ENCODE data around the gene WSCD2. TPM values are rescaled to one million over a fixed set of nuclear protein-coding genes. Genes with fewer than 3 reads are reported as not detected.

Gene WSCD2
- total and polyA plus RNA-seq, 2 of the 4 experiments (the other 2 are of a cell fraction), result not detected

- Histone ChIP-seq H3K14ac (replicated peaks; ENCODE audit: low read depth, low read length) (no peak overlapping the region), H3K9me1 (ENCODE audit: insufficient read depth, low read length) (no peaks in the 10 kb centered on the region), H4K5ac (ENCODE audit: low read depth, low read length) (no peak overlapping the region), H4K91ac (ENCODE audit: insufficient read depth, low read depth, low read length) (no peak overlapping the region), H2AFZ (replicated peaks; ENCODE audit: low read length, poor library complexity) (no peak overlapping the region), H3K4me1 (ENCODE audit: control insufficient read depth, insufficient read depth, low read length) (no peaks in the 10 kb centered on the region), H4K8ac (ENCODE audit: low read depth in 2 of 2, low read length in 2 of 2) (no peak overlapping the region), H3K4me3 (ENCODE audit: insufficient read depth, low read depth, low read length) (no peak overlapping the region), H4K20me1 (ENCODE audit: insufficient read depth, low read length) (no peaks in the 10 kb centered on the region), H3K27ac (ENCODE audit: insufficient read depth, low read length) (no peak overlapping the region), H3K56ac (ENCODE audit: extremely low read depth, insufficient read depth, low read length) (no peak overlapping the region), H3K18ac (ENCODE audit: low read depth, low read length) (no peak overlapping the region), H3K4ac (ENCODE audit: low read depth, low read length) (no peak overlapping the region), H3K4me2 (ENCODE audit: low read depth, low read length) (no peak overlapping the region), H3K9ac (ENCODE audit: low read depth, low read length) (no peak overlapping the region), H2AK5ac (ENCODE audit: low read depth, low read length) (no peak overlapping the region), H2BK20ac (ENCODE audit: low read depth, low read length) (no peak overlapping the region), H2BK5ac (ENCODE audit: low read depth, low read length, poor library complexity, severe bottlenecking) (no peak overlapping the region), H3K79me1 (ENCODE audit: low read depth in 1 of 2, low read length in 2 of 2) (no peaks in the 10 kb centered on the region), H3K23ac (ENCODE audit: low read depth, low read length) (no peak overlapping the region), H2AK9ac (replicated peaks; ENCODE audit: low read depth, low read length, poor library complexity) (no peak overlapping the region), H2BK15ac (ENCODE audit: low read depth, low read length) (no peak overlapping the region), H3K27me3 (ENCODE audit: control insufficient read depth, insufficient read depth, low read length) (no peaks in the 10 kb centered on the region), H2BK120ac (ENCODE audit: low read depth, low read length) (no peak overlapping the region), H3K36me3 (ENCODE audit: control insufficient read depth, insufficient read depth, low read length) (no peaks in the 10 kb centered on the region), H3K9me3 (ENCODE audit: control insufficient read depth, insufficient read depth, low read length) (no peaks in the 10 kb centered on the region)
- 87% methylated on average over 3 of the region's 8 CpGs; no CpG with 5 or more reads in 1 of the 2 experiments for WGBS, 2 experiments (ENCODE audit: extremely low coverage in 2 of 2, insufficient read length in 1 of 2)
- dilution Hi-C loops (cut with HindIII; ENCODE audit: low sequenced_read_pairs, unreplicated experiment) (no loop called here), intact Hi-C loops (cut with micrococcal nuclease) (no loop called here), in situ Hi-C loops (cut with MboI; ENCODE audit: low sequenced_read_pairs) (no loop called here)
- no TSS peak for BruUV-seq (replicated peaks)
- TF ChIP-seq MAZ (IDR thresholded peaks at IDR 0.05; ENCODE audit: borderline replicate concordance, low read depth, low read length), result no peak
- no peak for TF ChIP-seq MAFK (IDR thresholded peaks at IDR 0.05; ENCODE audit: low read depth, low read length)
- no peak for TF ChIP-seq CEBPB (IDR thresholded peaks at IDR 0.05; ENCODE audit: low read depth, low read length)
- TF ChIP-seq NFE2L2 (IDR thresholded peaks at IDR 0.05; ENCODE audit: low read depth, low read length), result no peak
- no peak for TF ChIP-seq SMC3 (IDR thresholded peaks at IDR 0.05; ENCODE audit: low read depth, low read length)
- DNase-seq (no peak), ATAC-seq (ENCODE audit: low read depth) (no peak)
- CTCF ChIA-PET, result no interaction called here
- POLR2A ChIA-PET (ENCODE audit: unreplicated experiment), result no interaction called here
Observed at GRCh38 chr12:108157870-108158459, 28.9 kb downstream of the WSCD2 start.

Measured in IMR-90 (cell line).